GM12801 (cell line): ENCODE measurements around the gene ARHGEF1.

Source experiments
- TF ChIP-seq, protein P1 (sequence below): IDR thresholded peaks from one replicate; pipeline ENCODE4 v1.5.1; 2011; ENCODE audit warnings: control low read depth; ENCODE audit not compliant: insufficient read length; ENCODE audit errors: extremely low read depth

Gene ARHGEF1

DNA sequence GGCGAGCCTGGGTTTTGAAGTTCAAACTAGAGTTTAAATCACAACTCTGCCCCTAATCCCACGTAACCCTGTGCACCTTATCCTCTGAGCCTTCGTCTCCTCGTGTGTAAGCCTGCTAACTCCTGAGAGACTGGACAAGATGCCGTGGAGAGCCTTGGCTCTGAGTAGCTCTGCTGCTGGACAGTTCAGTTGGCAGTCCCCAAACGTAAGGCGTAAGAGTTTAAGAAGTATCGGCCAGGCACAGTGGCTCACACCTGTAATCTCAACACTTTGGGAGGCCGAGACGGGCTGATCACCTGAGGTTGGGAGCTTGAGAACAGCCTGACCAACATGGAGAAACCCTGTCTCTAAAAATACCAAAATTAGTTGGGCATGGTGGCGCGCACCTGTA is 10.6 kb upstream of the ARHGEF1 start:
- TF ChIP-seq, protein P1, sequence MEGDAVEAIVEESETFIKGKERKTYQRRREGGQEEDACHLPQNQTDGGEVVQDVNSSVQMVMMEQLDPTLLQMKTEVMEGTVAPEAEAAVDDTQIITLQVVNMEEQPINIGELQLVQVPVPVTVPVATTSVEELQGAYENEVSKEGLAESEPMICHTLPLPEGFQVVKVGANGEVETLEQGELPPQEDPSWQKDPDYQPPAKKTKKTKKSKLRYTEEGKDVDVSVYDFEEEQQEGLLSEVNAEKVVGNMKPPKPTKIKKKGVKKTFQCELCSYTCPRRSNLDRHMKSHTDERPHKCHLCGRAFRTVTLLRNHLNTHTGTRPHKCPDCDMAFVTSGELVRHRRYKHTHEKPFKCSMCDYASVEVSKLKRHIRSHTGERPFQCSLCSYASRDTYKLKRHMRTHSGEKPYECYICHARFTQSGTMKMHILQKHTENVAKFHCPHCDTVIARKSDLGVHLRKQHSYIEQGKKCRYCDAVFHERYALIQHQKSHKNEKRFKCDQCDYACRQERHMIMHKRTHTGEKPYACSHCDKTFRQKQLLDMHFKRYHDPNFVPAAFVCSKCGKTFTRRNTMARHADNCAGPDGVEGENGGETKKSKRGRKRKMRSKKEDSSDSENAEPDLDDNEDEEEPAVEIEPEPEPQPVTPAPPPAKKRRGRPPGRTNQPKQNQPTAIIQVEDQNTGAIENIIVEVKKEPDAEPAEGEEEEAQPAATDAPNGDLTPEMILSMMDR = no peak

DNA sequence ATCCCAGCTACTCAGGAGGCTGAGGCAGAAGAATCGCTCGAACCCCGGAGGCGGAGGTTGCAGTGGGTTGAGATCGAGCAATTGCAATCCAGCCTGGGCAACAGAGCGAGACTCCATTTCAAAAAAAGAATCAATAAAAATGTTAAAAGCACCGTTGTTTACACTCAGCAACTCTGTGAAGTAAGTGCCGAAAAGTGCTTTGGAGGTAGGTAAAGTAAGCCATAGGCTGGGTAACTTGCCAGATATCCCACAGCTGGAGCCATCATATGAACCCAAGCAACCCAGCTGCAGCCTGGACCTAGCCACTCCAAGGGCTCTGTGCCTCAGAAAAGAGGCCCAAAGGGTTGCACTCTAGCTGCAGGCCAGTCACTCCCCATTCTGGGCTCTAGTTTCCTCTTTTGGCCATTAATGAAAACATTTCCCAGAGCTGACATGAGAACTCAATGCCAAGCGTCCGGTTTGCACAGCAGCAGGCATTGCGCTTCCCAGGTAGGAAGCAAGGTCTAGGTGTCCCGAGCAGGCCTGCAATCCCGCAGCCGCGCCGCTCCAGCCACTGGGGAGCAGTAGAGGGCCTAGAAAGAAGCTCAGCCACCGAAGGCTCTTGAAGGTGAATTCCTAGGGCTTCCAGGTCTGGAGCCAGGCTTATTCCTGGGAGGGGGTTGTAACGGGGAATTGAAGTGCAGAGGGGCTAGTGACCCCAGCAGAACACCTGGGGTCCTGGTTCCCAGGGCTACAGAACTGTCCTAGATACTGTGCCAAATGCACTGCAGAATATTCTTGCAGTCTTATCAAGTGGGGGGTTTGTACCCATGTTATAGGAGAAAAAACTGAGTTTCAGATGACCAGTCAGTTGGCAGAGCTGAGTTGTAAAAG is 10.0 kb upstream of the ARHGEF1 start:
- TF ChIP-seq, protein P1 = no peak

DNA sequence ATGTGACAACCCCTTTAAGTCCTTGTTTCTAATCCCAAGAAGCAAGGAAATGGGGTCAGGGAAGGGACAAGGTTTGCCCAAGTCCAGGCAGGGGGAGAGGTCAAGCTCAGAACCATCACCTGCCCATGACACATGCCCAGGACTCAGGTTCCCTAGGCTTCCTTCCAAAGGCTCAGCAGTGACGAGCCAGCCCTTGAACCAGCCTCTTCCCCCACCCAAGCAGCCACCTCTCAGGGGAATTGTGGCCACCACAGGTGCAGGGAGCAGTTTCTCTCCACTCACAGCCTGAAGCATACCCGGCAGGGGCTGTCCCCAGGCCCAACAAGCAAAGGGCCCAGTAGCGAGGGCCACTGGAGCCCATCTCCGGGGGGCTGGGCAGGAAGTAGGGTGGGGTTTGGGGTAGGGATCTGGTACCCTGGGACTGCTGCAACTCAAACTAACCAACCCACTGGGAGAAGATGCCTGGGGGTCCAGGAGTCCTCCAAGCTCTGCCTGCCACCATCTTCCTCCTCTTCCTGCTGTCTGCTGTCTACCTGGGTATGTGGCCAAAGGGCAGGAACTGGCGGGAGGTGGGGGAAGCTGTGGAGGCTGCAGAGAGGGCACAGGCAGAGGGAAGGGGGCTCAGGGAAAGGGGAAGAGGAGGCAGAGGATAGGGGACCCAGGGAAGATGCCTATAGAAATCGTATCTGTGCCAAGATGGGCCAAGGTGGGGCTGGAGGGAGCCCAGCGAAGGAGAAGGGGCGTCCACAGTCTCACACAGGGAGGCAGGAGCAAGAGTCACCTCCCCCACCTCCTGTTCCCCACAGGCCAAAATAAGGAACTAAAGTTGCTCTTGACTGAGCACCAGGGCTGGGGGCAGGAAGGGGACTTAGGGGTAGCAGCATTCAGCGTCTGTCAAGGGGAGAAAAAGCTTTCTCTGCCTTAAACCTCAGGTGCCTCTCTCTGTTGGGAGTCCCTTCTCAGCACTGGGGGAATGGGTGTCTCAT is 5.8 kb upstream of the ARHGEF1 start, which contains the start of gene CD79A:
CD79A (plus strand) TSS at position 433 of the 986 bp plus-strand sequence; CDS start at position 459, 26 bp downstream.
- TF ChIP-seq, protein P1 = no peak

DNA sequence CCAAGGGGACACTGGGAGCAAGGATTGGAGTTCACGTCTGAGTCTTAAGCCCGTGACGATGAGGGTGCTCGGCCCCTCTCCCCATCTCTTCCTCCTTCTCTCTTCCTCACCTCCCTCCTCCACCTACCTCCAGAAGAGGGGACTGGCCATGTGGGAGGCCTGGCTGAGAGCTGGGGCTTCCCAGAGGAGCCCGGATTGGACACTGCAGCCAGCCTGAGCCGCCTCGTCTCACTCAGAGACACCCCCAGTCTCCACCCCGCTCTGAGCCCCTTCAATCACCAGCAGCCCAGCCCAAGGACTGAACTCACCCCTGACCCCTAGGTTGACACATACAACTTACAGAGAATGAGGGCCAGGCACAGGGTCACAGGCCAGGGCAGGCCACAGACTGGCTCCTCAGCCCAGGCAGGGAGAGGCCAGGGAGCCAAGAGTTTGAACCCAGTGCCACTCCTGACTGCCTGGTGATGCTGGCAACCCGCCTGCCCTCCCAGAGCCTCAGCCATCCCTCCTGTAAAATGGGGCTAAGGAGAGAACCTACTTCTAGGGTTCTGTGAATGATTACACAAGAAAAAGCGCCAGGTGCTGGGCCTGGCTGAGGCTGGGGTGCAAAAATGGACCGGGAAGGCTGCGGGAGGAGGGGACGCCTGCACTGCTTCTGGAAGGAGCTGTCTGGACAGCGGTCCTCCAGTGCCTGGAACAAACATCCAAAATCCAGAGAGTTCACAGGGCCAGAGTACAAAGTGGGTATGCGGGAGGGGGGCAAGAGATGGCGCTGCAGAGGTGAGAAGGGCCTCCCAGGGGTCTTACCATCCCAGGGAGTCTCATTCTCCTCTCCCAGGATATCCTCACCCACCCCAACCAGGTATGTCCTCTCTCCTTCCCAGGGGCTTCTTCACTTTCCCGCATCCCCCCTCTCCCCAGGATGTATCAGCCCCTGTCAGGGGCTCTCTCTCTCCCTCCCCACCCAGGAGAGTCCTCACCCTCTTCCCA is 4.8 kb upstream of the ARHGEF1 start:
- TF ChIP-seq, protein P1 = no peak

DNA sequence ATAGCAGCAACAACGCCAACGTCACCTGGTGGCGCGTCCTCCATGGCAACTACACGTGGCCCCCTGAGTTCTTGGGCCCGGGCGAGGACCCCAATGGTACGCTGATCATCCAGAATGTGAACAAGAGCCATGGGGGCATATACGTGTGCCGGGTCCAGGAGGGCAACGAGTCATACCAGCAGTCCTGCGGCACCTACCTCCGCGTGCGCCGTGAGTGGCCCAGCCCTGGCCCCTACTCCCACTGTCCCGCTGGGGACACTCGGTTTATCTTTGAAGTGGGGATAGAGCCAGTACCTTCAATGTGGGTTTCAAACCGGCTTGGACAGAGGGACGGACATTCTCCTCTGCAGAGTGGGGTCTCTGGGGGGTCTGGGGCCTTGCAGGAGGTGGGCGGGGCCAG is 3.9 kb upstream of the ARHGEF1 start:
- TF ChIP-seq, protein P1 = no peak

DNA sequence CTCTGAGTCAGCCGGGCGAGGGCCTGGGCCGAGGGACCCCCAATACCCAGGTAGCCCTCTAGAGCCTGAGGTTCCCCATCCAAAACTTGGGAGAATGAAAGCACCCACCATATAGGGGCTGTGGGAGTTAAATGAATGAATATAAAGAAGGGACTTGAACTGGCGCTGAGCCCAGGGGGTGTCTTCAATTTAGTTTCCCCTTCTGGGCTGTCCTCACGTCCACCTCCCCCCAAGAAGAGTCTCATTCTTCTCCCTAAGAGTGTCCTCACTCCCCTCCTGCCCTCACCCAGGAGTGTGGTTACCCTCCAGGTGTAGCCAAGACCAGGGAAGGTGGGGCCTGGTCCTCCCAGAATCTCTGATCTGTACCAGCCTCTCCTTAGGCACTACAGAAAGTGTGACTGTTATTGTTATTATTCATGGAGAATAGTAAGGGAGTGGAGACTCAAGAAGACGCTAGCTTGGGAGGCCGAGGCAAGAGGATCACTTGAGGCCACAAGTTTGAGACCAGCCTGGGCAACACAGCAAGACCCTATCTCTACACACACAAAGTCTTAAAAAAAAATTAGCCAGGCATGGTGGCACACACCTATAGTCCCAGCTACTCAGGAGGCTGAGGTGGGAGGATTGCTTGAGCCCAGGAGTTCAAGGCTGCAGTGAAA is 3.2 kb upstream of the ARHGEF1 start:
- TF ChIP-seq, protein P1 = no peak
